GM12874 (cell line): Measurements from ENCODE around the gene SYT3.

Source experiments
- TF ChIP-seq, protein P1 (sequence below): IDR thresholded peaks from 2 replicates; pipeline ENCODE4 v1.5.1; 2011; ENCODE audit warnings: low read depth, mild to moderate bottlenecking, control low read depth, low read length, moderate library complexity; ENCODE audit not compliant: insufficient read depth

Gene SYT3

DNA sequence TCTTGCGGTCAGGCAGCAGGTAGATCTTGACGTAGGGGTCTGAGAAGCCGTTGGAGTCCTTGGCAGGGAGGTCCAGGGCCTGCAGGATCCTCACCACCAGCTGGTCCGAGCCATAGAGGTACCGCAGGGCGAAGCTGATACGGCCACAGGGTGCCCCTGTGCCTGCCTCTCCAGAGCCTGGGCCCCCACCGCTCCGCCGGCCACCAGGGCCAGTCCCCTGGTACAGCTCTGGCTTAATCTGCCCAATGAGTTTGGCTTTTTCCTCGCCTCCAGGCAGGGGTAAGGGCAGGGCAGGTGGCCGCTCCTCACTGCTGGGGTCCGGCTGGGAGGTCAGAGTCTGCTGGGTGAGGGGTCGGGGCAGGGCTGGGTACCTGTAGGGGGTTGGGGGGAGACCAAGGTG is 9.9 kb downstream of the SYT3 start:
- TF ChIP-seq, protein P1, sequence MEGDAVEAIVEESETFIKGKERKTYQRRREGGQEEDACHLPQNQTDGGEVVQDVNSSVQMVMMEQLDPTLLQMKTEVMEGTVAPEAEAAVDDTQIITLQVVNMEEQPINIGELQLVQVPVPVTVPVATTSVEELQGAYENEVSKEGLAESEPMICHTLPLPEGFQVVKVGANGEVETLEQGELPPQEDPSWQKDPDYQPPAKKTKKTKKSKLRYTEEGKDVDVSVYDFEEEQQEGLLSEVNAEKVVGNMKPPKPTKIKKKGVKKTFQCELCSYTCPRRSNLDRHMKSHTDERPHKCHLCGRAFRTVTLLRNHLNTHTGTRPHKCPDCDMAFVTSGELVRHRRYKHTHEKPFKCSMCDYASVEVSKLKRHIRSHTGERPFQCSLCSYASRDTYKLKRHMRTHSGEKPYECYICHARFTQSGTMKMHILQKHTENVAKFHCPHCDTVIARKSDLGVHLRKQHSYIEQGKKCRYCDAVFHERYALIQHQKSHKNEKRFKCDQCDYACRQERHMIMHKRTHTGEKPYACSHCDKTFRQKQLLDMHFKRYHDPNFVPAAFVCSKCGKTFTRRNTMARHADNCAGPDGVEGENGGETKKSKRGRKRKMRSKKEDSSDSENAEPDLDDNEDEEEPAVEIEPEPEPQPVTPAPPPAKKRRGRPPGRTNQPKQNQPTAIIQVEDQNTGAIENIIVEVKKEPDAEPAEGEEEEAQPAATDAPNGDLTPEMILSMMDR = no peak

- TF ChIP-seq, protein P1 = no peak
These were observed 10.5 kb downstream of the SYT3 start for GRCh38 chr19:50629194-50629593.

- TF ChIP-seq, protein P1 = no peak
These were observed 11.1 kb downstream of the SYT3 start for GRCh38 chr19:50628551-50628950.

GRCh38 chr19:50628146-50628545 is 11.5 kb downstream of the SYT3 start:
- TF ChIP-seq, protein P1 = no peak

DNA sequence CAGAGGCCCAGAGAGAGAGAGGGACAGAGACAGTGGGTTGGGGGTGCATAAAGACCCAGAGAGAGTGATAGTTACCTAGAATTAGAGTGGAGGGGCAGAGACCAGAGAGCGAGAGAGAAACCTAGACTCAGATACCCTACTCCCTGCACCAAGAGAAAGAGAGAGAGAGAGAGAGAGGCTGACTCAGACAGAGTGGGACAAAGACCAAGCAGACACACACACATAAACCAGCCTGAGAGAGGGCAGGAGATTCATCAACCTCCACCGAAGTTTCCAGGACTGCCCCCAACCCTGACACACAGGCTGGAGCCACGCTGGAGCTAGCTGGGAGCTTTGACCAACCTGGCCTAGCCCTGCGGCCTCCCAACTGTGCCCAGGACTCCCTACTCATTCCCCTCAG is 12.9 kb downstream of the SYT3 start:
- TF ChIP-seq, protein P1 = no peak

DNA sequence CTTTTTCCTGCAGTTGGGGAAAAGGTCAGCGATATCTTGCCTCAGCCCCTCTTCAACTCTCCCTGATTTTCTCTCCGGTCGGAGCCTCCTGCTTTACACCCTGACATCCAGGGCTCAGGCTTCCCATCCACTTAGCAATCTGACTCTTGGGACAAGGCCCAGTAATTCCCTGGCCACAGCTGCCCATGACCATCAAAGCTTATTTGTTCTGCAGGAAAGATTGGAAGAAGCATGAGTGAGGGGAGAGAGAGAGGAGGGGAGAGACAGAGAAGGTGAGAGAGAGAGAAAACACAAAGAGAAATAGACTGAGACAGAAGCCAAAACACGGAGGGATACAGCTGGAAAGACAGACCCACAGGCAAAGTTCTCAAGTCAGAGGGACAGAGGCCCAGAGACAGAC is 13.7 kb downstream of the SYT3 start:
- TF ChIP-seq, protein P1 = no peak

- TF ChIP-seq, protein P1 = no peak
These were observed 14.6 kb downstream of the SYT3 start for GRCh38 chr19:50624949-50625600.
